ENCODE measurements around the gene ZFP36. TPM values are rescaled to one million over a fixed set of nuclear protein-coding genes. Genes with fewer than 3 reads are reported as not detected.

Gene ZFP36
- total RNA-seq, 1 donor from 2014 or later, result 74.5 TPM

GRCh38 chr19:39382991-39383828 is 23.4 kb upstream of the ZFP36 start:
- intact Hi-C loops (cut with micrococcal nuclease), result no loop called here

GRCh38 chr19:39384839-39385568 is 21.6 kb upstream of the ZFP36 start:
- intact Hi-C loops (cut with micrococcal nuclease), result no loop called here

DNA sequence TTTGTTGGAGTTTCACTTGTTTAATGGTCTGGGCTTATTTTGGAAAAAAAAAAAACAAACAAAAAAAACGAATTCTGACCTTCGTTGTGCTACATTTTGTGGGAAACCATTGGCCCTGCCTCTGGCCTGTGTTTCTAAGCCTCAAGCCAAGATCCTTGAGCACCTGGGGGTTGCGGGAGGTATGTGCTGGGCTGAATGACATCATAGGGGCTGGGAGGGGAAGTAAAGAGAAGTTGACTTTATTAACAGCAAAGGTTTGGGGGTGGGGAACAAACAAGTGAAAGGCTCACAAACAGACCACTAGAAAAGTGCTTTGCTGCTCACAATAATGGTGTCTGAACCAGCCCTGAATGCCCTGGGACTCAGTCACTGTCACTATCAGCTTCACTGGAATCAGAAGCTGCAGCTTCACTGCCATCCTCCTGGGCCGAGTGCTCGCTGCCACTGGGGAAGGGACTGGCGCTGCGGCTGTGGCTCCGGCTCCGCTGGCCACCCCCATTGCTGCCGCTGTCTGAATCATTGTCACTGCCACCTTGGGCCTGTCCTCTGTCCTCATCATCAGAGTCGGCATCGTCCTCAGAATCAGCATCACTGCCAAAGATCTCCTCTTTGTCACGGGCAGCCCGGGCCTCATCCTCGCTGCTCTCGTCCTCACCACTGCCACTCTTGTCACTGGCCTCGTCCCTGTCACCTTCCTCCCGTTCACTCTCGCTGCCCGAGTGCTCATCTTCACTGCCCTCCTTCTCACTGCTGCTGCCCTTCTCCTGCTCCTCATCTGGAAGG is 20.8 kb upstream of the ZFP36 start:
- intact Hi-C loops (cut with micrococcal nuclease), result no loop called here

DNA sequence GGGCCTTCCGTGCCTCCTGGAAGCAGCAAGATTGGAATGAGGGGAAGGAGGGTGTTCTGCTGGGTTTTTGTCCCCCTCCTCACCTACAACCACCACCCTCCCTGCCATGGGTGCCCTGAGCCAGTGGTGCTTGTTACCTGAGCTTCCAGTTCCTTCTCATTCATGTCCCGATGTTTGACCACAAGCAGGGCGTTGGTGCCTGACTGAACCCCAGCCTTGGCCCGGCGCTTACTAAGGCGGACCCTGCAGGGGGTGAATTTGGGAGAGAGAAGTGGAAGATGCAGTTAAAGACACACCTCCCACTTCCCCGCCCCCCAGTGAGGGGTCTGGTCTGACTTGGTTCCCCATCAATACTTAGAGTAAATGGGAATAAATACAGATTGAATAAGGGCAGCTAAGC is 20.1 kb upstream of the ZFP36 start:
- intact Hi-C loops (cut with micrococcal nuclease), result no loop called here

DNA sequence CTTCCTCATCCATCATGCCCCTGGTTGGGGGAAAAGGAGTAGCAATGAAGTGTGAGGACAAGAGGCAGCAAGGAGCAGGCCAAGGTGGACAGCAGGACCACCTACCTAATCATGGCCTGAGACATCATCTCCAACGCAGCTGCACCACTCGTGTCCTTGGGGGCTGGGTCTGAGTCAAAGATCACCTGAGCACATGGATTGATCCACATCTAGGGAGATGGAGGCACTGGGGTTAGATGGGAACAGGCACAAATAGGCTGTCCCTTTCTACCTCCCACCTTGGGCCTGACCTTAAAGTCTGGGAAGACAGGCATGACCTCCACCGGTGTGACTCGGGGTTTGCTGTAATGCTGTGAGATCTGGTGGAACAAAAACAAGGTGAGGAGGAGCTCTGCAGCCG is 18.0 kb upstream of the ZFP36 start:
- intact Hi-C loops (cut with micrococcal nuclease), result no loop called here

DNA sequence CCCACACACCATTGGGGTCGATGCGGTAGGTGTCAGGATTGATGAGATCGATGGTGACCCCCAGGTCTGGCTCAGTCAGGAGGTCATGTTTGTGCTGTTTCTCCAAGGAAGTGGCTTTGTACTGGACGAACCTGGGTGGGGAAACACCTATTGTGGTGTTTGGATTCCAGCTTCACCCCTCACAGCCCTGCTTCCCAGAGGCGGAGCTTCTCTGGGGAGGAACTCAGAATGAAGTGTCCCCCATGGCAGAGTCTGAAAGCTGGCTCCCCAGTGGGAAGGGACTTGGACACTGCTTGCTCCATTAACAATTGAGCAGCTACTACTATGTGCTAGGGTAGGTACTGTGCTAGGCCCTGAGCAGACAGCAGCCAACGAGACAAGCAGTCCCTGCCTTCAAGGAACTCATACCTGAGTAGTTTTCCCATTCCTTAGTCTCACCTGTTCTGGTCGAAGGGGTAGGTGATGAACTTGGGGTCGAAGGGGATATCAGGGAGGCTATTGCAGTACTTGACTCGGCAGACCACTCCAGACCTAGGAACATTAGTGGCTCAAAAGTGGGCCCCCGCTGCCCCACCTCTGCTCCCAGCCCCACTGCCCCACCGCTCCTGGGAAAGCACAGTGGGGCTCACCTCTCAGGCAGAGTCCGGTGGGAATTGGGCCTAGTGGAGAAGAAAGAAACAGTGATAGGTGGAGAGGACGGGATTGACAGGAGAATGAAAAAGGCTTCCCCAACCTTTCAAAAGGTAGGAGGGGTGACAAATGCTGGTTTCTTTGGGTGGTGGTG is 16.8 kb upstream of the ZFP36 start:
- intact Hi-C loops (cut with micrococcal nuclease), result loop anchor here (2.0 to 5.0 kb wide), 2 partner anchors 91 to 538 kb away; partner anchors contain the start of gene TIMM50

- intact Hi-C loops (cut with micrococcal nuclease), result loop anchor here (2.0 to 5.0 kb wide), 2 partner anchors 90 to 538 kb away; partner anchors contain the start of gene TIMM50
Observed at GRCh38 chr19:39390451-39390750, 16.2 kb upstream of the ZFP36 start.

GRCh38 chr19:39390751-39391437 is 15.8 kb upstream of the ZFP36 start, which contains the start of the genes MED29 and PAF1:
Gene MED29, plus strand, starts transcription at chr19:39391378. Its CDS starts 45 bp downstream, at chr19:39391423.
Gene PAF1, minus strand, starts transcription at chr19:39391106. Its CDS starts 242 bp downstream, at chr19:39390864.
- intact Hi-C loops (cut with micrococcal nuclease), result loop anchor here (1.0 to 5.0 kb wide), 11 partner anchors 11 to 539 kb away; partner anchors contain the start of genes EID2B, MRPS12, PAK4 and PLEKHG2

DNA sequence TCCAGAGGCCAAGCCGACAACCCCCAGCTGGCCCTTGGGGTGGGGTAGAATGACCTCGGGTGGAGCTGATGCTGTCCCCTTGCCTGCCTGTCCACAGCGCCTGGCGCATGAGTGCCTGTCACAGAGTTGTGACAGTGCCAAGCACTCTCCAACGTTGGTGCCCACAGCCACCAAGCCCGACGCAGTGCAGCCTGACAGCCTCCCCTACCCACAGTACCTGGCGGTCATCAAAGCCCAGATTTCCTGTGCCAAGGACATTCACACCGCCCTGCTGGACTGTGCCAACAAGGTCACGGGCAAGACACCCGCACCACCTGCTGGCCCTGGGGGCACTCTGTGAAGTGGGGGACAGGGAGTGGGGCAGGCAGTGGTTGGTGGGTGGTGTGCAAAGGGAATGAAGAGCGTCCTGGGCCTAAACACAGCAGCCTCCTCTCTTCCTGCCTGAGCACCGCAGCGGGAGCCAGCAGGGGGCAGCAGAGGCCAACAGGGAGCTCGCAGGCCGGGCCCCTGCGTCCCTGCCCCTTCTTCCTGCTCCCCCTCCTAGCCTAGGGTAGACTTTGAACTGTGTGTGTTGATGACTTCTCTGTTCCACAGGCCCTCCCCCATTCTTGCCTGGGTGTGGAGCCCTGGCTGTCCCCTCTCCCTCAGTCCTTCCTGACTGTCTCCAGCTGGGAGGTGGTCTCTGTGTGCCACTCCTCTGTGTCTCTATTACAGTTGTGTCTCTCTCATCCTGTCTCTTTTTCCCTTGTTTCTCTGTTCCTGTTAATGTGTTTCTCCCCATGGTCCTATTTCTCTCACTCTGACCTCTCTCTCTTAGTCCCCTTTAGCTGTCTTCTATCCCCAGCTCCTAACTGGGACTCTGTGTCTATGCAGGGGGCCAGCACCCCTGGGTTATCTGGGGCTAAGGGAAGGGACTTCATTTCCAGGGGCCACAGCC is 9.0 kb upstream of the ZFP36 start:
- intact Hi-C loops (cut with micrococcal nuclease), result loop anchor here (1.0 kb wide), 3 partner anchors 14 to 185 kb away; no protein-coding TSS in a partner anchor

- intact Hi-C loops (cut with micrococcal nuclease), result no loop called here
Observed at GRCh38 chr19:39398297-39398864, 8.3 kb upstream of the ZFP36 start.

DNA sequence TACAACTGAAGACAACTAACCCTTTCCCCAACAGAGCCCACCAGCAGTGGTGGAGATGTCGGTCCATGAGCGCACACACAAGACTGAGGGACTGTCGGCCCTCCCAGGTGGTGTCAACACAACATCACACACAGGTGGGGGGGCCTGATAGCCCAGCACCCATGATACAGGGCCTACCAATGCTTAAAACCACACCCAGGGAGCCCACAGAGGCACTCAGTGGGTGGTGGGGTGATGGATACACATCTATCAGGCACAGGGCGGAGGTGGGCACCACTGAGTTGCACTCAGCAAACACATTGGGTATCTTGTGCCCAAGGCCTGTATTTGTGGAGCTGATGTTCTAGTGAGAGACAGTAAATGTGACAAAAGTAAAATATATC is 7.0 kb upstream of the ZFP36 start:
- intact Hi-C loops (cut with micrococcal nuclease), result no loop called here

- intact Hi-C loops (cut with micrococcal nuclease), result no loop called here
Observed at GRCh38 chr19:39400061-39400460, 6.6 kb upstream of the ZFP36 start.

- intact Hi-C loops (cut with micrococcal nuclease), result no loop called here
Observed at GRCh38 chr19:39401070-39401548, 5.5 kb upstream of the ZFP36 start.

GRCh38 chr19:39401549-39402345 is 4.9 kb upstream of the ZFP36 start:
- intact Hi-C loops (cut with micrococcal nuclease), result loop anchor here (1.0 kb wide), 1 partner anchor 10 kb away; the partner anchor contains the start of genes MED29 and PAF1

DNA sequence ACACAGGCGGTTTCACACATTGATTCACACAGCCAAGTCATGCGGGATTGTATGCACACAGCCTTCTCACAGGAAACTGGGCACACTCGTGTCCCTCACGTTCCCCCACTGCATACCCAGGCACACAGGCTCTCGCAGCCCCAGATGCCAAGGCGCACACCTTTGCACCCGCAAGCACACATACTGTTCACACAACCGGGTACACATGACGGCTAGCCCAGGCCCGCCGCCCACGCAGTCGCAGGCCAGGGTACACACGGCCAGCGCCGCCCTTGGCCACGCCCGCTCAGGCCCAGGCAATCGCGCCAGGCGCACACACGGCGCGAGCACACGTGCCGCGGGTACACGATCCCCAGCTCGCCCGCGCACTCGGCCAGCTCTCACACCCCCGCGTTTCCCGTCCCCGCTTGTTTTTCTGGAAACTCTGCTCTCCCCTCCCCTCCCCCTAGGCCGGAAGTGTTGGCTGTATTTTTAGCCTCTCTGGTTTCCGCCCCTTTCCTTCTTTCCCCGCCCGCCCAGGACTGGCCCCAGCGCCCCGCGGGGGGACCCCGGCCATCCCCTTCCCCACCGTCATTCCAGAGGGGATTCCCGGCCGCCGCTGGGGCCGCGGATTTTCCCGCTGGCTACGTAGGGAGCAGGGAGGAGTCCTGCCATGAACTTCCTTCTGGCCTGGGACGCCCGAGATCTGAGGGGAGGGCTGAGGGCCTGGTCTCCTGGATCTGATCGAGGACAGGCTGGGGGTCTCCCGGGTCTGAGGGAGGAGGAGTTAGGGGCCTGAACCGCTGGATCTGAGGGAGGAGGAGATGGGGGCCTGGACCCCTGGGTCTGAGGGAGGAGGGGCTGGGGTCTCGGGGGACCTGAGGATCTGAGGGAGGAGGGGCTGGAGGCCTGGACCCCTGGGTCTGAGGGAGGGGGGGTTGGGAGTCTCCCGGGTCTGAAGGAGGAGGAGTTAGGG is 4.0 kb upstream of the ZFP36 start:
- intact Hi-C loops (cut with micrococcal nuclease), result loop anchor here (1.0 kb wide), 1 partner anchor 11 kb away; the partner anchor contains the start of genes MED29 and PAF1
